ENCODE measurements around the gene TBC1D24. TPM values are rescaled to one million over a fixed set of nuclear protein-coding genes. Genes with fewer than 3 reads are reported as not detected.
"Not testable (repeated sequence)": the region's sequence is repeated elsewhere in the genome, so short reads cannot be mapped to it uniquely, and the experiment has no call there.

Gene TBC1D24
- total RNA-seq, 1 donor from 2014 or later: 8.3 TPM

GRCh38 chr16:2523801-2524231 is 48.9 kb downstream of the TBC1D24 start:
- intact Hi-C loops (cut with DNase I): no loop called here
- no peak for DNase-seq (ENCODE audit: low spot score)

GRCh38 chr16:2524339-2524938 is 49.5 kb downstream of the TBC1D24 start:
- DNase-seq (ENCODE audit: low spot score): no peak

GRCh38 chr16:2526135-2526534 is 51.2 kb downstream of the TBC1D24 start:
- DNase-seq (ENCODE audit: low spot score): no peak
- intact Hi-C loops (cut with DNase I): no loop called here

More at GRCh38 chr16:2524339-2524938, 49.5 kb downstream of the TBC1D24 start:
- intact Hi-C loops (cut with DNase I): no loop called here

GRCh38 chr16:2527071-2527783 is 52.3 kb downstream of the TBC1D24 start:
- no peak for DNase-seq (ENCODE audit: low spot score)
- intact Hi-C loops (cut with DNase I): no loop called here

GRCh38 chr16:2527784-2528100 is 52.8 kb downstream of the TBC1D24 start:
- intact Hi-C loops (cut with DNase I): no loop called here

GRCh38 chr16:2528161-2529060 is 53.5 kb downstream of the TBC1D24 start:
- intact Hi-C loops (cut with DNase I): no loop called here
- no peak for DNase-seq (ENCODE audit: low spot score)

More at GRCh38 chr16:2527784-2528100, 52.8 kb downstream of the TBC1D24 start:
- no peak for DNase-seq (ENCODE audit: low spot score)

- intact Hi-C loops (cut with DNase I): no loop called here
- DNase-seq (ENCODE audit: low spot score): peak; percentile 71
Measured at GRCh38 chr16:2529061-2529931, 54.4 kb downstream of the TBC1D24 start.

- intact Hi-C loops (cut with DNase I): loop anchor here (10.0 kb wide), 1 partner anchor 65 kb away; no protein-coding TSS in a partner anchor
- DNase-seq (ENCODE audit: low spot score): peak; percentile 63
Measured at GRCh38 chr16:2529961-2530628, 55.2 kb downstream of the TBC1D24 start.

GRCh38 chr16:2530629-2531318 is 55.8 kb downstream of the TBC1D24 start:
- peak; percentile 71 for DNase-seq (ENCODE audit: low spot score)
- intact Hi-C loops (cut with DNase I): loop anchor here (10.0 kb wide), 1 partner anchor 64 kb away; no protein-coding TSS in a partner anchor

GRCh38 chr16:2531371-2531695 is 56.4 kb downstream of the TBC1D24 start, which contains the start of gene CEMP1:
Gene CEMP1, minus strand, starts transcription at chr16:2531408. Its CDS starts 335 bp downstream, at chr16:2531073.
- peak; percentile 75 for DNase-seq (ENCODE audit: low spot score)
- intact Hi-C loops (cut with DNase I): loop anchor here (10.0 kb wide), 1 partner anchor 63 kb away; no protein-coding TSS in a partner anchor

- peak; percentile 100 for DNase-seq (ENCODE audit: low spot score)
- intact Hi-C loops (cut with DNase I): loop anchor here (10.0 kb wide), 1 partner anchor 63 kb away; no protein-coding TSS in a partner anchor
Measured at GRCh38 chr16:2531696-2532493, 57.0 kb downstream of the TBC1D24 start.

GRCh38 chr16:2532494-2533141 is 57.7 kb downstream of the TBC1D24 start:
- intact Hi-C loops (cut with DNase I): loop anchor here (10.0 kb wide), 1 partner anchor 62 kb away; no protein-coding TSS in a partner anchor
- no peak for DNase-seq (ENCODE audit: low spot score)

GRCh38 chr16:2533142-2533755 is 58.3 kb downstream of the TBC1D24 start:
- DNase-seq (ENCODE audit: low spot score): not testable (repeated sequence)
- intact Hi-C loops (cut with DNase I): loop anchor here (10.0 kb wide), 1 partner anchor 62 kb away; no protein-coding TSS in a partner anchor

GRCh38 chr16:2533912-2534311 is 59.0 kb downstream of the TBC1D24 start:
- DNase-seq (ENCODE audit: low spot score): no peak
- intact Hi-C loops (cut with DNase I): loop anchor here (10.0 kb wide), 1 partner anchor 61 kb away; no protein-coding TSS in a partner anchor

GRCh38 chr16:2534335-2534734 is 59.4 kb downstream of the TBC1D24 start:
- DNase-seq (ENCODE audit: low spot score): not testable (repeated sequence)
- intact Hi-C loops (cut with DNase I): loop anchor here (10.0 kb wide), 1 partner anchor 60 kb away; no protein-coding TSS in a partner anchor

GRCh38 chr16:2535625-2536013 is 60.7 kb downstream of the TBC1D24 start:
- intact Hi-C loops (cut with DNase I): loop anchor here (10.0 kb wide), 1 partner anchor 59 kb away; no protein-coding TSS in a partner anchor
- no peak for DNase-seq (ENCODE audit: low spot score)

Measured in cardiac septum (tissue), 1 donor.